Esophagus muscularis mucosa (tissue), 4 donors: ENCODE data around the gene SAFB. TPM values are rescaled to one million over a fixed set of nuclear protein-coding genes. Genes with fewer than 3 reads are reported as not detected.

Experiments
- DNase-seq: peaks from one replicate; pipeline ENCODE4 v3.0.0-alpha.2; 2017; ENCODE audit errors: extremely low spot score
- H3K27ac ChIP-seq, 4 donors: fragments of 200-600 bp; sonication (generic); replicated peaks in 1 of 4; 1 replicate in 3 of 4; 2 replicates in 1 of 4; pipeline ENCODE4 v1.5.1; 2016 to 2019; ENCODE audit warnings: mild to moderate bottlenecking in 1 of 4
- H3K27me3 ChIP-seq, 4 donors: fragments of 200-600 bp; sonication (generic); one replicate each; pipeline versions ENCODE4 v1.5.1 to v1.6.0; 2016 to 2019
- H3K36me3 ChIP-seq, 4 donors: fragments of 200-600 bp; sonication (generic); one replicate each; pipeline ENCODE4 v1.5.1; 2016 to 2019
- H3K4me1 ChIP-seq, 4 donors: fragments of 200-600 bp; sonication (generic); one replicate each; pipeline ENCODE4 v1.5.1; 2016 to 2019
- H3K4me3 ChIP-seq, 4 donors: fragments of 200-600 bp; sonication (generic); 1 replicate in 2 of 4; 2 replicates in 2 of 4; pipeline ENCODE4 v1.5.1; 2016 to 2019; ENCODE audit warnings: mild to moderate bottlenecking in 4 of 4, moderate library complexity in 1 of 4
- H3K9me3 ChIP-seq, 4 donors: fragments of 200-600 bp; sonication (generic); 1 replicate in 3 of 4; 2 replicates in 1 of 4; pipeline ENCODE4 v1.5.1; 2016 to 2019
- CTCF ChIP-seq, 3 experiments: fragments of 200-600 bp in 2 of 3; fragments of 450-650 bp in 1 of 3; sonication (generic) in 2 of 3; IDR thresholded peaks; one replicate each; pipeline ENCODE4 v1.5.1; 2017 to 2019; ENCODE audit warnings: antibody characterized with exemption in 3 of 3, mild to moderate bottlenecking in 2 of 3, moderate library complexity in 1 of 3
- EP300 ChIP-seq: sonication (generic); formaldehyde crosslinking; IDR thresholded peaks from one replicate; pipeline ENCODE4 v1.6.1; 2017; ENCODE audit warnings: antibody characterized with exemption
- POLR2A ChIP-seq: fragments of 450-650 bp; IDR thresholded peaks from one replicate; pipeline ENCODE4 v1.6.1; 2017; ENCODE audit warnings: antibody characterized with exemption, moderate library complexity, mild to moderate bottlenecking, low read depth
- POLR2AphosphoS5 ChIP-seq, 2 donors: sonication (generic); formaldehyde crosslinking; IDR thresholded peaks; one replicate each; pipeline ENCODE4 v1.6.1; 2017; ENCODE audit warnings: antibody characterized with exemption in 2 of 2
- WGBS: methylation state at CpG from one replicate; pipeline ENCODE4 v1.1.5; 2018; 5-methylcytosine and 5-hydroxymethylcytosine counted together
- intact Hi-C: fragments of 100-400 bp; cut with DNase I; formaldehyde crosslinking; loops from one replicate; pipeline ENCODE4 v1.15.1; 2023
- total RNA-seq, 4 donors: library from RNA; depleted of rRNA; stranded (reverse); fragments of >200 nt; gene quantifications; one replicate each; pipeline versions ENCODE4 v1.1.0 to v1.2.1, GENCODE V29; 2016

Gene SAFB
- total RNA-seq, 4 donors from 2014 or later, result 48.4 to 96.2 (median 75.7) TPM

DNA sequence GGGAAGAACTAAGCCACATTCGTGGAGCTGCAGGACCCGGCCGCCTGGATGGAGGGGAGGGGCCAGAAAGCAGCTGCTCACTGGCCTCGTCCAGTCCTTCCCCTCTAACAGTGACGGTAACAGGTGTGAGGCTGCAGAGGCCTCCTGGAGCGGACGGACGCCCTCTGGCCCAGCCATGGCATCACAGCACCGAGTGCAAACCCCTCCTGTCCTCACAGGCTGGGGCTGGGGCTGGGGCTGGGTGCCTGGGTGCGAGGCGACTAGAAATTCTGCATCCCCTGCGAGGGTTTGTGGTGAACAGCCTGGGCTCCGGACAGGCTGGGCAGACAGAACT is 53.9 kb downstream of the SAFB start:
- WGBS, result 55% methylated on average over 5 of the region's 13 CpGs
- Histone ChIP-seq H3K4me1 (peaks cover 19 to 31% (median 25%) of the 10 kb centered on the region in 4 donors), H3K27ac (no peak overlapping the region), H3K36me3 (peaks cover 0 to 18% (median 14%) of the 10 kb centered on the region in 4 donors), H3K4me3 (no peak overlapping the region), H3K9me3 (no peaks in the 10 kb centered on the region), H3K27me3 (no peaks in the 10 kb centered on the region)
- TF ChIP-seq POLR2A, result no peak
- intact Hi-C loops, result no loop called here
- no peak for DNase-seq

DNA sequence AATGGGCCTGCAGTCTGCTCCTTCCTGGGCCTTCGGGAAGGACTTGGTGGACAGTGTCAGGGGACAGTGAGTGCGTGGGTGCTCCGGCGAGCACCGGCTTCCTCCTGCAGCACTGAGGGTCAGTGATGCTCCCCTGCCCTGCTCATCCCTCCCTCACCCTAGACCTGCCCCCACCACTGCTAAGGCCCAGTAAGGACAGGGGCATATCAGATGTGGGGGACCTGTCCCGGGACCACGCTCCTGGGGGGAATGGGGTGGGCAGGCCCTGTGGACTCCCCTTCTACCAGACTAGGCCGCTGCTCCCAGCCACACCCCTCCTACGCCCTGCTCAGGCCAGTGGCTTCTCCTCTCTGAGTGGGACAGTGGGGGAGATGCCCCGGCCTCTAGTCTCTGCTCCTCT is 54.3 kb downstream of the SAFB start:
- Histone ChIP-seq H3K27me3 (no peaks in the 10 kb centered on the region), H3K36me3 (peaks cover 0 to 14% (median 12%) of the 10 kb centered on the region in 4 donors), H3K4me3 (no peak overlapping the region), H3K27ac (no peak overlapping the region), H3K4me1 (peaks cover 19 to 33% (median 27%) of the 10 kb centered on the region in 4 donors), H3K9me3 (no peaks in the 10 kb centered on the region)
- no peak for TF ChIP-seq CTCF (IDR thresholded peaks at IDR 0.05)
- TF ChIP-seq POLR2A, result no peak
- no peak for TF ChIP-seq POLR2AphosphoS5 (IDR thresholded peaks at IDR 0.05)
- no peak for TF ChIP-seq EP300
- intact Hi-C loops, result no loop called here
- no peak for DNase-seq
- WGBS, result 92% methylated on average over 7 of the region's 10 CpGs

DNA sequence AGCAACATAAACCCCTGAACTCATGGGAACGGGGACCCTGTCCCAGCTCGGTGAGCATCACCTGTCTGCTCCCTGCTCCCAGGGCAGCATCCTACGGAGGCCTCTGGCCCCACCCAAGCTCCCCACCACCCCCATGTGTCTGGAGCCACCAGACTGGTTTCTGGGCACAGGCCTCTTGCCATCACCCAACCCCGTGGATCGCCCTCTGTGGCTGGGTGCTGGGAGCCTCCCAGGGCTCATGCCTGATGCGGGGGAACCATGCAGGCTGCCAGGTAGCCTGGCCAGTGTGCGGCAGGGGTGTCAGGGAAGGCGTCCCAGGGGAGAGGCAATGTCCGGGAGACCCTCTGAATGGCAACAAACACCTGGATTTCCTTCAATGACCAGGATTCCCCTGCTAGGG is 54.7 kb downstream of the SAFB start:
- no peak overlapping the region for H3K4me3 ChIP-seq
- H3K27me3 ChIP-seq, result no peaks in the 10 kb centered on the region
- H3K4me1 ChIP-seq, result peaks cover 19 to 33% (median 27%) of the 10 kb centered on the region in 4 donors
- H3K9me3 ChIP-seq, result no peaks in the 10 kb centered on the region
- DNase-seq, result no peak
- intact Hi-C loops, result no loop called here
- no peak overlapping the region for H3K27ac ChIP-seq
- H3K36me3 ChIP-seq, result peaks cover 0 to 14% (median 11%) of the 10 kb centered on the region in 4 donors
- TF ChIP-seq CTCF (IDR thresholded peaks at IDR 0.05) (no peak), EP300 (no peak), POLR2AphosphoS5 (IDR thresholded peaks at IDR 0.05) (no peak), POLR2A (no peak)
- 87% methylated on average over 9 of the region's 9 CpGs for WGBS

DNA sequence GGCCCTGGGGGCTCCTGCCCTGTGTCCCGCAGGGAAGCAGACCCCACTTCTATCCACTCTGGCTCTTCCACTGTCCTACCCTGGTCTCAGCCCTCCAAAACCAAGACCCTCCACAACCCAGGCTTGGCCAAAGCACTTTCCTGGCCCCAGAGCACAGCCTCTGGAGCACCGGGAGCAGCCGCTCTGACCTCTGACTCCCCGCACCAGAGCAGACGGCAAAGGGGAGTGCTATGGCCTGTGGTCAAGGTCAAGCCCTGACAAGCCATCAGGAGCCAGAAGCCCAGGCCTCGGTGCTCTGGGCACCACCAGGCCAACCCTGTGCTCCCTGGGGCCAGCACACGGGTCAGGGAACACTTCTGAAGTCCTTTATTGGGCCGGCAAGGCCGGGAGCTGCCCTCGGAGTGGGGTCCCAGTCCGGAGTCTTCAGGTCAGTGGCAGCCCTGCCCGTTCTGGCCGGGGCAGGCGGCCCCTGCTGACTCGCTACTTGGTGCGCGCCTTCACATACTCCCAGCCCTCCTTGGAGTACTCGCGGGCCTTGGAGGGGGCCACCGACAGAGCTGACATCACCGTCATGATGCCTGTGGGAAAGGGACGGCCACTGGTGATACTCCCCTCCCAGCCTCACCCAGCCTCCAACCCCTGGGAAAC is 55.3 kb downstream of the SAFB start:
- Histone ChIP-seq H3K27ac (no peak overlapping the region), H3K4me1 (peaks cover 19 to 33% (median 27%) of the 10 kb centered on the region in 4 donors), H3K4me3 (no peak overlapping the region), H3K36me3 (peaks cover 0 to 14% (median 11%) of the 10 kb centered on the region in 4 donors), H3K27me3 (no peaks in the 10 kb centered on the region), H3K9me3 (no peaks in the 10 kb centered on the region)
- DNase-seq, result no peak
- 93% methylated on average over 5 of the region's 22 CpGs for WGBS
- intact Hi-C loops, result no loop called here
- no peak for TF ChIP-seq EP300
- no peak for TF ChIP-seq CTCF (IDR thresholded peaks at IDR 0.05)
- TF ChIP-seq POLR2A, result no peak
- TF ChIP-seq POLR2AphosphoS5 (IDR thresholded peaks at IDR 0.05), result no peak

GRCh38 chr19:5679289-5680083 is 56.6 kb downstream of the SAFB start:
- Histone ChIP-seq H3K4me1 (peaks cover 19 to 33% (median 27%) of the 10 kb centered on the region in 4 donors), H3K9me3 (no peaks in the 10 kb centered on the region), H3K27ac (peak overlapping the region; percentile 90 to 96 (median 93)), H3K4me3 (peak overlapping the region; percentile 82 to 98 (median 86)), H3K27me3 (no peaks in the 10 kb centered on the region), H3K36me3 (peaks cover 0 to 14% (median 11%) of the 10 kb centered on the region in 4 donors)
- DNase-seq, result no peak
- intact Hi-C loops, result loop anchor here (5.0 kb wide), 1 partner anchor 57 kb away; the partner anchor contains the start of genes SAFB and SAFB2
- 28% methylated on average over 5 of the region's 26 CpGs for WGBS
- TF ChIP-seq CTCF (IDR thresholded peaks at IDR 0.05), result no peak
